Suprapubic skin (tissue), 3 donors: ENCODE results near the gene GARIN5A.
"Not testable (repeated sequence)": the region's sequence is repeated elsewhere in the genome, so short reads cannot be mapped to it uniquely, and the experiment has no call there.

Experiments
- CTCF ChIP-seq, 2 donors: fragments of 200-600 bp in 1 of 2; fragments of 450-650 bp in 1 of 2; sonication (generic) in 1 of 2; IDR thresholded peaks; one replicate each; pipeline ENCODE4 v1.5.1; 2016 to 2019; ENCODE audit warnings: antibody characterized with exemption in 2 of 2, mild to moderate bottlenecking in 1 of 2, moderate library complexity in 1 of 2
- POLR2A ChIP-seq, 2 donors: fragments of 450-650 bp; IDR thresholded peaks; one replicate each; pipeline ENCODE4 v1.6.1; 2017; ENCODE audit warnings: antibody characterized with exemption in 2 of 2, mild to moderate bottlenecking in 2 of 2, moderate library complexity in 2 of 2

- not testable (repeated sequence) for TF ChIP-seq POLR2A, CTCF (IDR thresholded peaks at IDR 0.05)
Measured at GRCh38 chr19:50473336-50473735, 3.3 kb downstream of the GARIN5A start.
